Gastroesophageal sphincter (tissue), 2 donors: Measurements from ENCODE around the gene DNLZ.

Experiments used
- EP300 ChIP-seq: sonication (generic); formaldehyde crosslinking; IDR thresholded peaks from one replicate; pipeline ENCODE4 v1.6.1; 2017; ENCODE audit warnings: antibody characterized with exemption, mild to moderate bottlenecking
- POLR2A ChIP-seq, 2 donors: fragments of 450-650 bp; IDR thresholded peaks; one replicate each; pipeline ENCODE4 v1.6.1; 2017; ENCODE audit warnings: antibody characterized with exemption in 2 of 2, mild to moderate bottlenecking in 2 of 2, moderate library complexity in 1 of 2

- no peak for TF ChIP-seq POLR2A (IDR thresholded peaks at IDR 0.05)
- TF ChIP-seq EP300 = no peak
Measured at GRCh38 chr9:136329211-136329627, 34.3 kb downstream of the DNLZ start.
